ENCODE measurements around the gene LRRD1.
"Not testable (repeated sequence)": the region's sequence is repeated elsewhere in the genome, so short reads cannot be mapped to it uniquely, and the experiment has no call there.

LRRD1 gene

DNA sequence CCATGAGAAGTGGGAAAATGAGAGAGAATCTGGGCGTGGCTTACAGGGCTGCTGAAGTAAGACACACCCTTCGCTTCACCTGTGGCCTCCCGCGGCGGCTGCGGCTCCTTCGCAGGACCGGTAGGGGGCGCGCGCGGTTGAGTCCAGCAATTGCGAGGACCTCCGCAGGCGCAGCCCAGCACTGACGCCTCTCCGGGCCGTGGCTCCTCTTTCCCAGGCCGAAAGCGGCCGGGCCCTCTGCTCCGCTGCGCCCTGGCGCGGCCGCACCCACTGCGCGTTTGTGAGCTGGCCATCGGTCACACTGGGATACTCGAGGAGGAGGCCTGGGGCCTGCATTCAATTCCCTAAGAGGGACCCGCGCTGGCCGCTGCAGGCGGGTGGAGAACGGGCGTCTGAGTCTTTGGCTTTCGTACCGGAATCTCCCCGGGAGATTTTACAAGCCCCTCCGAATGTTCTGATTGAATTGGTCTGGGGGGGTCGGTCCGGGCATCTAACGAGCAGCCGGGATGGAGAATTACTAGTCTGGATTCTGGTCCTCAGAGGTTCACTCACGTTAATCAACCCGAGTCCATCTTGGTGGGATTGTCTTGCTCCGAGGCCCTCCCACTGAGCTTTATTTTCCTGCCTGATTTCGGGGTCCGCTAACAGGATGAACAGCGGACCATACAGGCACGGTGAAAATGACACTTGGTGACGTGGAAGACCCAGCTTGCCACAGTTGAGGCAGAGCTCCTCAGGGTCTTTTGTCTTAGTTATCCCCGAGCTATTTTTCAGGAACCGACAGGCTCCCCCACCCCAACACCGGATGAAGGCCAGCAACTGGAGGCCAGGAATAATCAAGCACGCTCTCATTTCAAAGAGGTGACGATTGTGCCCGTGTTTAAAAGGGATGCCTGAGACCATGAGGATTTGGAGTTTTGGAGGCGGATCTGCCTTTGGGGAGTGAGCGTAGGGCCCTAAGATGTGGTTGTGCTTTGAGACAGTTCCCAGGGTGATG, at the start of gene LRRD1:
LRRD1 (minus strand) TSS at position 215 of the 997 bp plus-strand sequence. CDS start 13,940 bp downstream, outside the sequence.
- no peak for DNase-seq

DNA sequence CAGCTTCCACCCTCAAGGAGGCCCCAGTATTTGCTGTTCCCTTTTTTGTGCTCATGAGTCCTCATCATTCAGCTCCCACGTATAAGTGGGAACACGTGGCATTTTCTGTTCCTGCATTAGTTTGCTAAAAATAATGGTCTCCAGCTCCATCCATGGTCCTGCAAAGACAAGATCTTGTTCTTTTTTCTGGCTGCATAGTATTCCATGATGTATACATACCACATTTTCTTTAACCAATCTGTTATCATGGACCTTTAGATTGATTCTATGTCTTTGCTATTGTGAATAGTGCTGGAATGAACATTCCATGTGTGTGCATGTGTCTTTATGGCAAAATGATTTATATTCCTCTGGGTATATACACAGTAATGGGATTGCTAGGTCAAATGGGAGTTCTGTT, 49.8 kb upstream of the LRRD1 start:
- no peak for DNase-seq

DNA sequence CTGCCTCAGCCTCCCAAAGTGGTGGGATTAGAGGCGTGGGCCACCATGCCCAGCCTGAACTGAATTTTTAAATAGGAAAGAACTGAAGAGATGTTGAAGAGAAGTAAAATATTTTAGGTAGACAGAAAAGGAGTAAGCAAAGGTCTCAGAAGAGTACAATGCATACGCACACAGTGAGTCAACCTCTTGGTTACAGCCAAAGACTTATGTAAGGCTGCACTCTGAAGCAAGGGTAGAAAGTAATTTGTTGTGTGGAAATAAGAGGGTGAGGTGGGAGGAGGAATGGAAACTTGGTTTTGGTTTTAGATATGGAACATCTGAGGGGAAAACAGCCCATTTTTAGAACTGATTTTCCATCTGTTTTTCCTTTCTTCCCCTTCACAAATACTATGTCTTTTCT, 49.2 kb upstream of the LRRD1 start:
- DNase-seq, result no peak

DNA sequence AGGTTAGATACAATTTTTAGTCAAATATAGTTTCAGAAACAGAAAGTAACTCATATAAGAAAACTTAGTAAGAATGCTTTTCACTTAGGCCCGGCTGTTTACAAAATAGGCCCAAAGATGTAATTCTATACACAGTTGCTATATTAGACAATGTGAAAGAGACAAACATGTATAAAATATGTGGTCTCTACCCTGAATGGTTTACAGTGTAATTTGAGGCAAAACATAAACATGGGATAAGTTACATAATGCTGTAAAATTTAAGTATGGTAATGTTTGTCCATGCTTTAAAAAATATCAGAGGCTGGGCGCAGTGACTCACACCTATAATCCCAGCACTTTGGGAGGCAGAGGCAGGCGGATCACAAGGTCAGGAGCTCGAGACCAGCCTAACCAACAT, 48.0 kb upstream of the LRRD1 start:
- DNase-seq, result no peak

DNA sequence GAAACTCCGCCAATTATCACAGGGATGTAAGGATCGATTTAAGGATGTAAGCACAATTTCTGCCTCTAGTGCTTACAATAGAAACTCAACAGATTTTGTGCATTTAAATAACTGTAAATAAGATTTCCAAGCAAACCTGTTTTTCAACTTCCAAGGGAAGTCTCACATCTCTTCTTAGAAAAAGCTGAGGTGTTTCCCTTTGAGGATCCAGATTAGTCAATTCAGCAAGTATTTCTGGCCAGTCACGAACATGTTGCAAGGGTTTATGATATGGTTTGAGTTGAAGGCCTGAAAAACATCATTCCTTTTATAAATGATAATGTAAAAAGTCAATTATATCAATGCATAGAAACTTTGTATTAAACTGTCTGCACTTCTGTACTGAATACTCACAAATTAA, 42.8 kb upstream of the LRRD1 start:
- no peak for DNase-seq

DNA sequence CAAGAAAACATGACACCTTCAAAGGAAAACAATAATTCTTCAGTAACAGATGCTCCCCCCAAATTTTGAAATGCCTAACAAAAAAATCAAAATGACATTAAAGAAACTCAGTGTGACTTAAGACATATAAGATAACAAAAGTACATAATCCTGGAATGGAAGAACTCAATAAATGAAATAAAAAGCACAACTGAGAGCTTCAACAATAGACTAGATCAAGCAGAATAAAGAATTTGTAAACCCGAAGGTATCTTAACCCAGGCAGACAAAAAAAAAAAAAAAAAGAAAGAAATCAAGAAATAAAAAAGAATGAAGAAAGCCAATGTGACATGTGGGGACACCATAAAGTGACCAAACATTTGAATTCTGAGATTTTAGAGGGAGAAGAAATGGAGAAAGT, 27.7 kb upstream of the LRRD1 start:
- no peak for DNase-seq

DNA sequence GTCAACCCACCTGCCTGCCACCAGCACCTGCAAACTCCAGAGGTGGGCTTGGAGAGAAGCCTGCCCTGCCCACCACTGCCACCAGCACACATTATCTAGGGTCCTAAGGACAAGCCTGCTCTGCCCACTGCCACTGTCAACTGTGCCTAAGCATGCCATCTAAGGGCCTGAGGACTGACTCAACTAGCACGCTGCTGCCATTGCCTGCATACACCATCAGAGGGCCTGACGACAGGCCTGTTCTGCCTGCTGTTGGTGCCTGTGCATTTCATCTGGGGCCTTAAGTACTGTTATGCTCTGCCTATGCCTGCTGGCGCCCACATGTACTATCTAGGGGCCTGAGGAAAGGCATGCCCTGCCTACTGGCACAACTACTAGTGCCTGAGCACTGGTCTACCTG, 27.0 kb upstream of the LRRD1 start:
- DNase-seq, result no peak

DNA sequence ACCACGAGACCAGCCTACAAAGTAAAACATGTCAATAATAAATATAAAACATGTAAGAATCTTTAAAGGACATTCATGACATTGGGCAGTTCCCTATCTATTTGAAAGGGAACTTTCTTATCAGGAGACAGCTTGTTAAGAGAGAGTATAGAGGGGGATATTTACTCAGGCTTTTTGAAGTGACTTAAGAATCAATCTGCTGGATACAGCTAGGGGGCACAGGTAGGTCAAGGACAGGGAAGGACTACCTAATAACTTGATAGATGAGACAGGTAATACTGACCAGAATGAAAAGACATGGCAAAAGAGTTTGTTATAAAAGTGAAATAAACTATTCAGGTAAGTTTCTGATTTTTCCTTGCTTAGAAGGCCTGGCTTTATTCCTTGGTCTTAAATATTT, 21.8 kb upstream of the LRRD1 start:
- no peak for DNase-seq

DNA sequence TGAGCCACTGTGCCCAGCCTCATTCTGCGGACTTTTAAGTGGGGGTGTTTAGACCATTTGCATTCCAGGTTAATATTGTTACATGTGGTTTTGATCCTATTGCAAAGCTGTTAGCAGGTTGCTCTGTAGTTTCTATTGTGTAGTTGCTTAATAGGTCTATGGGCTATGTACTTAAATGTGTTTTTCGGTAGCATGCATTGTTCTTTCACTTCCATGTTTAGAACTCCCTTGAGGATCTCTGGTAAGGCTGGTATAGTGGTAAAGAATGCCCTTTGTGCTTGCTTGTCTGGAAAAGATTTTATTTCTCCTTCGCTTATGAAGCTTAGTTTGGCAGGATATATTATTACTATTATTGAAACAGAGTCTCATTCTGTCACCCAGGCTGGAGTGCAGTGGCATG, 13.4 kb upstream of the LRRD1 start:
- no peak for DNase-seq

DNA sequence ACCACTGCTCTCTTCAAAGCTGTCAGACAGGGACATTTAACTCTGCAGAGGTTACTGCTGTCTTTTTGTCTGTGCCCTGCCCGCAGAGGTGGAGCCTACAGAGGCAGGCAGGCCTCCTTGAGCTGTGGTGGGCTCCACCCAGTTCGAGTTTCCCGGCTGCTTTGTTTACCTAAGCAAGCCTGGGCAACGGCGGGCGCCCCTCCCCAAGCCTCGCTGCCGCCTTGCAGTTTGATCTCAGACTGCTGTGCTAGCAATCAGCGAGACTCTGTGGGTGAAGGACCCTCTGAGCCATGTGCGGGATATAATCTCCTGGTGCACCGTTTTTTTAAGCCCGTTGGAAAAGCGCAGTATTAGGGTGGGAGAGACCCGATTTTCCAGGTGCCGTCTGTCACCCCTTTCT, 10.3 kb upstream of the LRRD1 start:
- not testable (repeated sequence) for DNase-seq

DNA sequence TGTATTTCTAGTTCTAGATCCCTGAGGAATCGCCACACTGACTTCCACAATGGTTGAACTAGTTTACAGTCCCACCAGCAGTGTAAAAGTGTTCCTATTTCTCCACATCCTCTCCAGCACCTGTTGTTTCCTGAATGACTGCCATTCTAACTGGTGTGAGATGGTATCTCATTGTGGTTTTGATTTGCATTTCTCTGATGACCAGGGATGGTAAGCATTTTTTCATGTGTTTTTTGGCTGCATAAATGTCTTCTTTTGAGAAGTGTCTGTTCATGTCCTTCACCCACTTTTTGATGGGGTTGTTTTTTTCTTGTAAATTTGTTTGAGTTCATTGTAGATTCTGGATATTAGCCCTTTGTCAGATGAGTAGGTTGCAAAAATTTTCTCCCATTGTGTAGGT, 5.4 kb upstream of the LRRD1 start:
- DNase-seq, result not testable (repeated sequence)

DNA sequence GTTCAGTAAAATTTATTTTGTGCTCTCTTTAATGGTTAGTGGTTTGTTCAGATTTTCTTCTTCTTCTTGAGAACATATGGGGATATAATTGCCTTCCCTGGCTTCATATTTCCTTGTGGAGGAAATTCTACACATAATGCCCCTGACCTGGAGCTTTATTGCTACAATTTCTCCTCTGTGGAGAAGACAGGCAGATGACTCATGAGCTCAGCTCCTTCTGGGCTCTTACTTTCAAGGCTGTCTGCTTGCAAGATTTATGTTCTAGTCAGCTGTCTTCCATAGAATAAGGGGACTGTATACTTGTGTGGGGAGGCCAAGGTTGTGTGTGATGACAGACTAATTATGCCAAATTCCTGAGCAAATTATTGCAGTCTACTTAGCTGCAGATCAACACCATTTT, 1.6 kb downstream of the LRRD1 start:
- DNase-seq, result no peak

DNA sequence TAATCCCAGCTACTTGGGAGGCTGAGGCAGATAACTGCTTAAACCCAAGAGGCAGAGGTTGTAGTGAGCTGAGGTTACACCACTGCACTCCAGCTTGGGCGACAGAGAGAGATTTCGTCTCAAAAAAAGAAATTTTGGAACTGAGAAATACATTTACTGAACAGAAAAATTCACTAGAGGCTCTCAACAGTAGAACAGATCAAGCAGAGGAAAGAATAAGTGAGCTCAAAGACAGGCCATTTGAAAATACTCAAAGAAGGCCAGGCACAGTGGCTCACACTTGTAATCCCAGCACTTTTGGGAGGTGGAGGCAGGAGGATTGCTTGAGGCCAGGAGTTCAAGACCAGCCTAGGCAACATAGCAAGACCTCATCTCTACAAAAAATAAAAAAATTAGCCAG, 9.4 kb downstream of the LRRD1 start:
- DNase-seq, result not testable (repeated sequence)

DNA sequence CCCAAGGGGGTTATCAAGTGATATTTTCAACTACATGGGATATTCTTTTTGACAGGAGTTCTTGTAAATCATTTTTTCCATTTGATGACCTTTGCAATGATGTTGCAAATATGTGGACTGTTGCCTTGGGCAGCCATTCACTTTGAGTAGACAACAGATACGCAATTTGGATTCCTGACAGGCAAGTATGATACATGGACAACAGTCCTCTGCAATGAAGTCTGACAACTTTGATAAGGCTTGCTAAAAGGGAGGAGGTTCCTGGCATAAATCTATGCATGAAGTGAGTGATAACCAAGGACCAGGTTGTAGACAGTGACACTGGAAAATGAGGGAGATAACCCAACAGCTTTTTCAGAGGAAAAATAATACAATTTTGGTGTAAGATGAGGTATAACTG, 17.7 kb downstream of the LRRD1 start:
- DNase-seq, result no peak

DNA sequence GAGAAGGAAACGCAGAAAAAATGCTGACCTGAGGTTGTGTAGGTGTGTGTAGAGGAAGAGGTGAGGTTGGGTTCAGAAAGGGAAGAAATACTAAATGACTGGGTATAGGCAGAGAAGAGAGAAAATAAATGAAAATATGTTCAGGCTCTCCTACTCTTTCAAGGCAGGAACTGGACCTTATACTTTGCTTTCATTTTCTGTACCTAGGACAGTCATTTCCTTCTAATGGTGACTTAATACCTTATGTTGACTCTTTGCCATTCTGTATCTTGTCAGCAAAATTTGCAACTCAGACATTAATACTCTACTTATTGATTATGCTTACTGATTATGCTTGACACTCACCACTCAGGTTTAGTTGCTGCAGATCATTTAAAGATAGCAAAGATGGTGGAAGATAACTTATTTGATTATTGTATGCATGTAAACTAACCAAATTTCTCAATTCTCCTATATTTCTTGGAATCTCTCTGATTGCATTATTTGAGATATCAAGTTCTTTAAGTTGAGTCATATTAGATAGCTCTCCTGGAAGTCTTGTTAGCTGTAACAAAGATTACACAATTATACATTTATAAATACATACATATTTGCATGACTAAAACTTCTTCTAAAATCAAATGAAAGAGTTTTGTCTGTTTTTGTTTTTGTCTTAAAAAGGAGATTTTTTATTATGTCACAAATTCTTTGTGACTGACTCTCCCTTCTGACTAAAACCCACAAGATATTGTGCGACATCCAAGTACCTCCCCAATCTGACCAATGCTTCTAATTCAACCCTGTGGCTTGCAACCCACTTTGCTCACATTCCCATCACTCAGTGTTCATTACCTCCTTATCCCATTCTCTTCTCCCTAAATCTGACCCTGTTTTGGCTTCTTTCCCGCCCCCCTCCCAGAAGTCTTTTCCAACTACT, 20.0 kb downstream of the LRRD1 start:
- peak; percentile 53 for DNase-seq

DNA sequence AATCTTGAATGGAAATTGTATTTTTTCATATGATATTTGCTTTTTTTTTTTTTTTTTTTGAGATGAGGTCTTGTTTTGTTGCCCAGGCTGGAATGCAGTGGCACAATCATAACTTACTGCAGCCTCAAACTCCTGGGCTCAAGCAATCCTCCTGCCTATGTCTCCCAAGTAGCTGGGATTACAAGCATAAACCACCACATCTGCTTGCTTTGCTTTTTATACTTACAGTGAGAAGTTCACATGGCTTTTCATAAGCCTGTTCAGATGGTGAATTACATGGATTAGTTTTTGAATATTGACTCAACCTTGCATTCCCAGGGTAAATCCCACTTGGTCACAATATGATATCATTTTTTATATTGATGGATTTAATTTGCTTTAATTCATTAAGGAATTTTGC, 22.0 kb downstream of the LRRD1 start:
- no peak for DNase-seq

DNA sequence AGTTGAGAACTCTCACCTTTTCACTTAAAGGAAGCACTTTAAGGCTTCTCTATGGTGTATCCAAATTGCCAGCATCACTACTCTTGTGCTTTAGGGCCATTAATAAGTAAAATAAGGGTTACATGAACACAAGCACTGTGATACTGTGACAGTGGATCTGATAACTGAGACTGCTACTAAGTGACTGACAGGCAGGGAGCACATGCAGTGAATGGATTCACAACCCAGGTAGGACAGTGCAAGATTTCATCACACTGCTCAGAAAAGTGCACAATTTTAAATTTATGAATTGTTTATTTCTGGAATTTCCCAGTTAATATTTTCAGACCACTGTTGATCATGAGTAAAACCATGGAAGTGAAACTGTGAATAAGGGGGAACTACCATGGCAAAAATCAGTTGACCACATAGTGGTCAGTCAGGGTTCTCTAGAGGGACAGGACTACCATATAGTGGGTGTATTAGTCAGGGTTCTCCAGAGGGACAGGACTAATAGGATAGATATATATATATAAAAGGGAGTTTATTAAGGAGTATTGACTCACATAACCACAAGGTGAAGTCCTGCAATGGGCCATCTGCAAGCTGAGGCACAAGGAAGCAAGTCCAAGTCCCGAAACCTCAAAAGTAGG, 23.7 kb downstream of the LRRD1 start:
- DNase-seq, result no peak

DNA sequence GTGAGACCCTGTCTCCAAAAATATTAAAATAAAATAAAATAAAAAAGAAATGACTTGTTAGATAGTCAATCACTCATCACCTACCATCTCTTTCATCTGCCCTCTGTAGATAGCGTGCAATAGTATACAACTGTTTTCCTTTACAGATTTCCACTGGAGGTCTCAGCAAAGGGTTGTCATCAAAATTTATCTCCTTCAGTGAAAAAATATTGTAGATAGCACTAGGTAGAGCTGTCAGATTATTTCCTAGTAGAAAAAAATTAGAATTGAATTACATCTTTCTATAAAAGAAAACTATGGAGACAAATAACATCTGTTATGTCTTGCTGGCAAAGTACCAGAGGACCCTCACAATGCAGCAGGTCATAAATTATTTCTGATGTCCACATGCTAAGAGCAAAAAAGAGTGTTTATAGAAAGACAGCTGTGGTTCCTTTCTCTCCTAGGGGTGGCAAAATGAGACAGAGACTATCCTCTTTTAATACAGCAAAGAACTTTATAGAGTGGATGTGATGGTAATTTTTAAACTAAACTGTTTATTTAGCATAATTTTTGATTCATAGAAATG, 28.4 kb downstream of the LRRD1 start:
- DNase-seq, result no peak

DNA sequence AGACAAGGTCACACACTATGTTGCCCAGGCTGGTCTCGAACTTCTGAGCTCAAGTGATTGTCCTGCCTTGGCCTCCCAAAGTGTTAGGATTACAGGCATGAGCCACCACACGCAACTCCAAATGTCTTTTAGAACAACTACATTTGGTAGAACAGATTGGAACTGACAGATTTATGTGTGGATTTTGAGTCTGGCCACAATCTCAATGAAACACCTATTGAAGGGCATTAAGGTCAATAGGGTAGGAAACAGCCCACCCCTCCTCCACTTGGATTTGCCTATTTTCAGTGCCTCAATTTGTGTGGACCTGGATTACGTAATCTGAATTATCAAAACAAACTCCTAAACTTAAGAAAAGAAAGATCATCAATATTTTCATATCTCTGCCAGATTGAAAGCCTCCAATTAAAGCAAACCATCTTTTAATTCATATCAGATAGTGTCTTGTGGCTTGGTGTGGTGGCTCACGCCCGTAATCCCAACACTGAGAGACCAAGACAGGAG, 29.2 kb downstream of the LRRD1 start:
- no peak for DNase-seq

DNA sequence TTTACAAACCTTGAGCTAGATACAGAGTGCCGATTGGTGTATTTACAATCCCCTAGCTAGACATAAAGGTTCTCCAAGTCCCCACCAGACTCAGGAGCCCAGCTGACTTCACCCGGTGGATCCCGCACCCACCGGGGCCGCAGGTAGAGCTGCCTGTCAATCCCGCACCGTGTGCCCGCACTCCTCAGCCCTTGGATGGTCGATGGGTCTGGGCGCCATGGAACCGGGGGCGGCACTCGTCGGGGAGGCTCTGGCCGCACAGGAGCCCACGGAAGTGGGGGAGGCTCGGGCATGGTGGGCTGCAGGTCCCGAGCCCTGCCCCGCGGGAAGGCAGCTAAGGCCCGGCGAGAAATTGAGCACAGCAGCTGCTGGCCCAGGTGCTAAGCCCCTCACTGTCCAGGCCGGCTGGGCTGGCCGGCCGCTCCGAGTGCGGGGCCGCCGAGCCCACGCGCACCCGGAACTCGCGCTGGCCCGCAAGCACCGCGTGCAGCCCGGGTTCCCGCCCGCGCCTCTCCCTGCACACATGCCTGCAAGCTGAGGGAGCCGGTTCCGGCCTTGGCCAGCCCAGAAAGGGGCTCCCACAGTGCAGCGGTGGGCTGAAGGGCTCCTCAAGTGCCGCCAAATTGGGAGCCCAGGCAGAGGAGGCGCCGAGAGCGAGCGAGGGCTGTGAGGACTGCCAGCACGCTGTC, 35.6 kb downstream of the LRRD1 start:
- not testable (repeated sequence) for DNase-seq

DNA sequence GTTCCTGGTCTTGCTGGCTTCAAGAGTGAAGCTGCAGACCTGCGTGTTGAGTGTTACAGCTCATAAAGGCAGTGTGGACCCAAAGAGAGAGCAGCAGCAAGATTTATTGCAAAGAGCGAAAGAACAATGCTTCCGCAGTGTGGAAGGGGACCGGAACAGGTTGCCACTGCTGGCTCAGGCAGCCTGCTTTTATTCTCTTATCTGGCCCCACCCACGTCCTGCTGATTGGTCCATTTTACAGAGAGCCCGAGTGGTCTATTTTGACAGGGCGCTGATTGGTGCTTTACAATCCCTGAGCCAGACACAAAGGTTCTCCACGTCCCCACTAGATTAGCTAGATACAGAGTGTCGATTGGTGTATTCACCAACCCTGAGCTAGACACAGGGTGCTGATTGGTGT, 36.2 kb downstream of the LRRD1 start:
- not testable (repeated sequence) for DNase-seq

DNA sequence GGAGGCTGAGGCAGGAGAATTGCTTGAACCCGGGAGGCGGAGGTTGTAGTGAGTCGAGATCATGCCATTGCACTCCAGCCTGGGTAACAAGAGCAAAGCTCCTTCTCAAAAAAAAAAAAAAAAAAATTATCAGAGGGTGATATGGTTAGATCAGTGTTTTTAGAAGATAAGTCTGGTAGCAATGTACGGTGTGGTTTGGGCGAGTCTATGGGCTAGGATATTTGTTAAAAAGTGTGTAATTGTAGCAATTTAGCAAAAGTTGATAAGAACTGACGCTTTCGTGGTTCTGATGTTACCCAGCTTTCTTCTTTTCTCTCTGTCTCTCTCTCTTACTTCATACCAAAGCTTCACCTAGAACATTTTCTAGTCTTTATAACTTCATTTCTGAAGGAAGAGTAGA, 37.8 kb downstream of the LRRD1 start:
- no peak for DNase-seq
